ENCODE results near the gene LRIT3.

The LRIT3 gene, protein sequence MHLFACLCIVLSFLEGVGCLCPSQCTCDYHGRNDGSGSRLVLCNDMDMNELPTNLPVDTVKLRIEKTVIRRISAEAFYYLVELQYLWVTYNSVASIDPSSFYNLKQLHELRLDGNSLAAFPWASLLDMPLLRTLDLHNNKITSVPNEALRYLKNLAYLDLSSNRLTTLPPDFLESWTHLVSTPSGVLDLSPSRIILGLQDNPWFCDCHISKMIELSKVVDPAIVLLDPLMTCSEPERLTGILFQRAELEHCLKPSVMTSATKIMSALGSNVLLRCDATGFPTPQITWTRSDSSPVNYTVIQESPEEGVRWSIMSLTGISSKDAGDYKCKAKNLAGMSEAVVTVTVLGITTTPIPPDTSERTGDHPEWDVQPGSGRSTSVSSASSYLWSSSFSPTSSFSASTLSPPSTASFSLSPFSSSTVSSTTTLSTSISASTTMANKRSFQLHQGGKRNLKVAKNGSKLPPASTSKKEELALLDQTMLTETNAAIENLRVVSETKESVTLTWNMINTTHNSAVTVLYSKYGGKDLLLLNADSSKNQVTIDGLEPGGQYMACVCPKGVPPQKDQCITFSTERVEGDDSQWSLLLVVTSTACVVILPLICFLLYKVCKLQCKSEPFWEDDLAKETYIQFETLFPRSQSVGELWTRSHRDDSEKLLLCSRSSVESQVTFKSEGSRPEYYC

DNA sequence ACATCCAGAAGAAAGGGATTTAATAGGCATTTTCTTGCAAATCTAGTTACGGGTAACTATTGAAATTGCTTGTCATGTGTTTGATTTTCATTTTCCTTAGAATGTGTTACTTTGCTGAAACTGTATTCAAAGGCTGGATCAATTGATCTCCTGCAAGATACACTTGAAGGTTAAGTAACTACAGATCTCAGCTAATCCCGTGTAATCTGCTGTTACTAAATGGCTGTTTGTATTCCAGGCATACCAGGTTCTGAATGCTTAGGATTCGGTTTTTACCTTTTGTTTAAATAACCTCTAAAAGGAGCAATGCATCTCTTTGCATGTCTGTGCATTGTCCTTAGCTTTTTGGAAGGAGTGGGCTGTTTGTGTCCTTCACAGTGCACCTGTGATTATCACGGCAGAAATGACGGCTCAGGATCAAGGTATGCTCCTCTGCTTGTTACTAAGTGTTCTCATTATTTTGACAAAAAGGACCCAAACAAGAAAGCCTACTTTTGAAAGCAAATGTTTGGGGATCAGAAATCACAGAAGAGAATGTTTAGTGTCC, at the start of gene LRIT3:
Gene LRIT3, plus strand, starts transcription at position 212 of the 547 bp plus-strand sequence. Its CDS starts 95 bp downstream, at position 307.
- DNase-seq (ENCODE audit: low read depth), result no peak

DNA sequence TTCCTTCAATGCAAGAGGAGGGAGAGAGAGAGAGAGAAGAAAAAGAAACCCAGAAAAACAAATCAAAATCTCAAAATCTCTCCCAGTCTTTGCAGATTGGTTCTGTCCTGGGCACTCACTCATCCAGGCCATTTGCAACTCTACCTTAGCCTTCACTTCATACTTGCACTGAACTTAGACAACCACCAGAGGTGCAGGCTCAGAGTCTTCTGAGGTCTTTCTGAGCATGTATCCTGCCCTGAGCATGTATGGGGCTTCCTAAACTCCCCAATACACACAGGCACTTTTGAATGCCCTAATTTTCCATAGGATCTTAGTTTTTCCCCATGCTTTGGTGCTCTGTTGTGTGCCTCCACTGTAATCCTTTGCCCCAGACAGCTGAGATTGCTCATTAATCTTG, 49.0 kb upstream of the LRIT3 start:
- DNase-seq (ENCODE audit: low read depth), result no peak

DNA sequence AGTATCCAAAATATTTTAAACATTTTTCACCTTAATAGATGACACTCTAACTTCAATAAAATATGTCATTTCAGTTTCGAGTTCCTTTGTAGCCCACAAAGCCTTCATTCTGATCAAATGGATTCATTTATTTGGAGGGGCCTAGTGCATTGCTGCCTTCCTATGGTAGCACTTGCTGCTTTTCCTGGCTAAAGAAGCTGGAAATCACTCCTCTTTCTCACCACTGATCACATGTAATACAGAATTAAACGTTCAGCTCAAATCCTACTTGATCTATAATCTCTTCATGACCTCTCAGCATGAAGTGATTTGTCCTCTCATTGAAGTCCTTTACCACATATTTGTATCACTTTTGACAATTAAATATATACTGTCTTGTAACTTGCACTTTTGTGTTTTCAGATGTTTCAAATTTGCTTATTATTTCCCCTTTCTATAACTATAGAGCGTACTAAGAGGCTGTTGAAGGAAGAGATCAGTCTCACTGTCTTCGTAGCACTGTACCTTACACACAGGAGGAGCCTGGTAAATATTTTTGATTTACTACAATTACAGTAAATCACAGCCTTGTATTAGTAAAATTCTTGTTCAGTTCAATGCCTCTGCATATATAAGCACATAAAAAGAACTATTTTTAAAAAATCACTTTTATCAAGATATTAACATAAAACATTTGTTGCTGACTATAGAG, 46.7 kb upstream of the LRIT3 start:
- no peak for DNase-seq (ENCODE audit: low read depth)

DNA sequence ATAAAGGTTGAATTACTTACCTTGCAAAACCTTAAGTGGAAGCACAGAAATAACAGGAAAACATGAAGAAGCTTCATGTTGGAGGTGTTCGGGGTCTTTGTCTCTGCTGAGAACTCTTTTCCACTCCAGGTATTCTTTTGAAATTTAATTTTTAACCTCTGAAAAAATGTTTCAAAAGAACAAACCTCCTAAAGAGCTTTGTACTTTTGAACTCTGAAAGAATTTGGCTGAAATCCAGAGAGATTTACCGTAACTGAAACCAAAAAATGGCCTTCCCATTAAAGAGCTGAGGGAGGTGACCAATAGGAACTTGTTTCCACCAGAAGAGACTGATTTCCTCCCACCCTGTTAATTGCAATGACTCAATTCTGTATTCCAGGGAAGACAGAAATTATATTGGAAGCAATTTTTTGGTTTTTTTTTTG, 46.0 kb upstream of the LRIT3 start, which contains the start of gene CFI:
Gene CFI, minus strand, starts transcription at position 105 of the 425 bp plus-strand sequence. Its CDS starts 28 bp downstream, at position 77.
- DNase-seq (ENCODE audit: low read depth), result no peak

DNA sequence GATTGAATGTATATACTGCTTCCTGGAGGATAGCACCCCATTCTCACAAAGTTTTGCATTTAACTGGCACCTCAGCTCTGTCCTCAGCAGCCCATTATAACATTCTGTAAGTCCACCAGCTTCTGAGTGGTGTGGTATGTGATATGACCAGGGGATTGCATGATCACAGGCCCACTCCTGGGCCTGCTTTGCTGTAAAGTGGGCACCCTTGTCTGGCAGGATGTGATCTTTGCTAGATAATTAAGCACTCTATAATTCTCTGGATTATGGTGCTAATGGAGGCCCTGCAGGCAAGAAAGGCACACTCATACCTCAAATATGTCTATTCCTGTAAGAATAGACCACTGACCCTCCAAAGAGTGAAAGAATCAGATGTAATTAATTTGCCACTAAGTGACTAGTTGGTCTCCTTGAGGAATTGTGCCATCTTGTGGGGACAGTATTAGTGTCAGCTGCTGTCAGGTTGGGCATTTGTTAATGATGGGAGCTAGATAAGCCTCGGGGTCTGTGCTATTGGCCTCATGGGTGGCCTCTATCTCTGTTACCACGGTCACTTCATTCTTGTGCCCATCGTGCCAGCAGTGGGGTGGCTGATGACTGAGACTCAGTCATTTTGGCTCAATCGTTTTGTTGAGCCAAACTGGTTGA, 43.9 kb upstream of the LRIT3 start:
- no peak for DNase-seq (ENCODE audit: low read depth)

DNA sequence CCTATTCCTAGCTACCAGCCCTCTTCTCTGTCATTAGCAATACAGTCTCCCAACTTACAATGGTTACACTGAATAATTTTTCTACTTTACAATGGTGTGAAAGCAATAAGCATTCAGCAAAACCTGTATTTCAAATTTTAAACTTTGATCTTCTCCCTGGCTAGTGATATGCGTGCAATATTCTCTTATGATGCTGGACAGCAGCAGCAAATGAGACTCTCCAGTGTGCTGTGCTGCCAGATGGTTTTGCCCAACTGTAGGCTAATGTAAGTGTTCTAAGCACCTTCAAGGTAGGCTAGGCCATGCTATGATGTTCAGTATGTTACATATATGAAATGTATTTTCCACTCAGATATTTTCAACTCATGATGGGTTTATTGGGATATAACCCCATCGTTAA, 38.3 kb upstream of the LRIT3 start:
- DNase-seq (ENCODE audit: low read depth), result no peak

DNA sequence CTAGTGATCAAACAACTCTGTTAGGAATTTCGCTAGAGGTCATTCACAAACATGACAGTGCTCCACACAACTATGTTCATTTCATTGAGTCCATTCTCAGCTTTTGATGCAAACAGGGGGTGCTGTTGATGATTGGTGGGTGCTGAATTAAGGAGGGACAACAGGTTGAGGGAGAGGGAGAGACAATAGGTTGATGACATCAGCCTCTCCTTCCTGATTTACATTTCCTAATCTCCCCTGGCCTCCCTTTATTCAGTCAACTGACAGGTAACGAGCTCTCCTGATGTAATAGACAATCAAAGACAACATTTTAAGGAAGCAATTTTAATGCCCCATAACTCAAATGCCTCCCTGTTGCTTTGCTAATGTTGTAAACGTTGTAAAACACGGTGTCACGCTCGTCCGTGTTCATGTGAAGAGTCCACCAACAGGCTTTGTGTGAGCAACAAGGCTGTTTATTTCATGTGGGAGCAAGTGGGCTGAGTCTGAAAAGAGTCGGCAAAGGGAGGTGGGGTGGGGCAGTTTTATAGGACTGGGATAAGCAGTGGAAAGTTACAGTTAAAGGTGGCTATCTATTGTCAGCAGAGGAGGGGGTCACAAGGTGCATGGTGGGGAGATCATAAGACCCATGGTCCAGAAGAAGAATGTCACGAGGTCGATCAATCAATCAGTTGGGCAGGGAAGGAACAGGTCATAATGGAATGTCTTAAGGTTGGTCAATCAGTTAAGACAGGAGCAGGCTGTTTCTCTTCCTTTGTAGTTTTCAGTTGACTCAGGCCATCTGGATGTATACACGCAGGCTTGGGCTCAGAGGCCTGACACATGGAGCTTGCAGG, 37.1 kb upstream of the LRIT3 start:
- DNase-seq (ENCODE audit: low read depth), result no peak

DNA sequence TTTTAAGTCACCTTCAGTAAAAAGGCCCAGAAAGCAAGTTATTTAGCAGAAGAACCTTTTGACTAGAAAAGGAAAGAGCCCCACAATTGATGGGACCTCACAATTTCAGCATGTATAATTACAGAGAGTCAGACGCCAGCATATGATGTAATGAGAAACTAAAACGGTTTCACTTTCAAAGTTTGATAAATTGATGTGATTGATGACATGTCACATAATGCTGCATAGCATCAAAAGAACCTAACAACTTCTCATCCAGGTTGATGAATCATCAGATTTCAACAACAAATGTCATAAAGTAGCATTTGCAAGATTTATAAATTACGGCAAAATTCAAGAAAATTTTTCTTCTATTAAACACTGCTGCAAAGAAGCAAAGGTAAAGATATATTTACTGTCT, 36.2 kb upstream of the LRIT3 start:
- no peak for DNase-seq (ENCODE audit: low read depth)

DNA sequence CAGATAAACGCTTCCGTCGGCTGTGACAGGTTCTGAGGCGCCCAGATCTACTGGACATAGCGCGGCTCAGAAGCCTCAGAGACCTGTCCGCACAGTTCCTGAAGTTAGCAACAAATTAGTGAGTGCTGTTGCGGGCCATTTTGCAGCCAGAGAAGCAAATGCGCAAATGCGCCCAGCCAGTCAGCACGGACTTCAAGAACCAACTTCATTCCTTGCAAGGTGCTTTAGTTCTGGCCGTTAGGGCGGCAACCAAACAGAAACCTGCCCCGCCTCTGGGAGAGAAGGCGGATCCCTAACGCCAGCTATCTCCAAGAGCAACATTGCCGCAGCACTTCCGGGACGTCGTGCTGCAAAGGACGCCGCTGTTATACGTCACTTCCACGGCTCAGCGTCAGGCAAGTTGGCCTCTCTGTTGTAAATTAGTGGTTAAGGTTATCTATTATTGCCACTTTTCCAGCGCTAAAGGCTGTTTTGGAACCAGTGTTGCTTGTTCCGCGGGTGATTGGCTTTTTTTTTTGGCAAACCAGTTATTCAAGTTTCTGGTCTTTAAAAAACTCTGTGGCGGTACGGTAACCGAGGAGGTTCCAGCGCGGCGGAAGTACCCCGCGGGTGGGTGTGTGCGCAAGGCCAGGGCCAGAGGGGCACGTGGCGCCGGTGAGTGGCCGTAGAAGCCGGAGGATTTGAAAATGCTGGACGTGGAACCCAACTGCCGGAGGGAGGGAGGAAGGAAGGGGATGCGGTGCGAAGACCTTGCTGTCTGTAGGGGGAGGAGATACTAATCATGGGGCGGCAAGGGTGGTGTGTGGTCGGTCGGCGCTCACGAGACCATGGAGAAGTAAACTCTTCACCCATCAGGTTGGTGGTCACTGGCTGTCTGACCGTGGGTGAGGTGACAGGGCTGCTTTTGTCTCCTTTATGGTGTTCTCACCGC, 32.5 kb upstream of the LRIT3 start, which contains the start of gene GAR1:
Gene GAR1, plus strand, starts transcription at position 612 of the 931 bp plus-strand sequence. CDS start 403 bp downstream, outside the sequence.
- DNase-seq (ENCODE audit: low read depth), result peak; percentile 75

DNA sequence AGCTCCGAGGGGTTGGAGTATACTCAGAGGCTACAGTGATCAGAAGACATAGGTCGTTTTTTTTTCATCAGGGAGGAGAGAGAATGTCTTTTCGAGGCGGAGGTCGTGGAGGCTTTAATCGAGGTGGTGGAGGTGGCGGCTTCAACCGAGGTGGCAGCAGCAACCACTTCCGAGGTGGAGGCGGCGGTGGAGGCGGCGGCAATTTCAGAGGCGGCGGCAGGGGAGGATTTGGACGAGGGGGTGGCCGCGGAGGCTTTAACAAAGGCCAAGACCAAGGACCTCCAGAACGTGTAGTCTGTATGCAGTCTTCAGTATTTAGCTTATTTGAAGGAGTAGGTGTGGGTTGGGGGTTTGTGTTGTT, 31.8 kb upstream of the LRIT3 start:
- no peak for DNase-seq (ENCODE audit: low read depth)

DNA sequence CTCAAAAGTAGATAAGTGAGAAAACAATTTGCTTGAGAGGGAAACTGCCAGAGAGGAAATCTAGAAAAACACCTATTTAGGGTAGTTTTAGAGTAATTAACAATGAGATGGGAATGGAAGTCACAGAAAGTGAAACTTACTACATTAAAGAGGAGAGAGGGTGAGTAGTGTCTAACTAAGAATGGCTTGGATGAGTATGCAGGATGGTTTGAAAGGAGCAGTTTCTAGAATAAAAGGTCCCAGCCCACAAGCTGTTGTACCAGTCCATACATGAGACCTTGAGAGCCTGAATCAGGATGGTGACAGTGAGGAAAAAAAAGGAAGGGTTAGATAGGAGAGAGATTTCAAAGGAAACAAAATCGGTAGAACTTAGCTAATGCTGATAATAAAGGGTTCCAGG, 31.0 kb upstream of the LRIT3 start:
- DNase-seq (ENCODE audit: low read depth), result no peak

DNA sequence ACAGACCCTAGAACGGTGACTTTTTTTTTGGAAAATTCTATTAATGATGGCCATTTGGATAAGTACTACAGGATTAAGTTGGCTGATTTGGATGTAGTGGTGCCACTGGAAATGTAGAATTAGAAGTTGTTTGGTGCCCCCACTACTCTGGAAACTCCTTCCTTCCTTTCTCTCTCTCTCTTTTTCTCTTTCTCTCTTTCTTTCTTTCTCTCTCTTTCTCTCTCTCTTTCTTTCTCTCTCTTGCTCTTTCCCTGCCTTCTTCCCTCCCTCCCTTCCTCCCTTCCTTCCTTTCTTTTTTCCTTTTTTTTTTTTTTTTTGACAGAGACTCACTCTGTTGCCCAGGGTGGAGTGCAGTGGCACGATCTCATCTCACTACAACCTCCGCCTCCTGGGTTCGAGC, 29.6 kb upstream of the LRIT3 start:
- no peak for DNase-seq (ENCODE audit: low read depth)

DNA sequence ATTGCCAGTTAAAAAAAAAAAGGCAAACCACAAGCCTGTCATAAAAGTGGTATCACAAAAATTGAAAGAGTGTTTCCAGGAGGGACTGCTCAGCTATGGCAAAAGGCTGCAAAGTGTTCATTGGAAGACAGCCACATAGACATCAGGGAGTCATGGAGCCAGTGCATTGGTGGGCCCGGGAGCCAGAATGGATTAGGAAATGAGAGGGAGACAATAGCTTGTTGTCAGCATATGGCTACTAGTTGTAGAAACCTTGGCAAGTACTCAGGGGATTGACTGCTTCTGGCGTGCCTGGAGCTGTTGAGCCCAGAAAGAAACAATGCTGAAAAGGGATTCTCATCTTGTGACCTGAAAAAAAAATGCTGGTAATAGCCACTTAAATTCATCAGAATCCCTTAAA, 27.3 kb upstream of the LRIT3 start:
- no peak for DNase-seq (ENCODE audit: low read depth)

DNA sequence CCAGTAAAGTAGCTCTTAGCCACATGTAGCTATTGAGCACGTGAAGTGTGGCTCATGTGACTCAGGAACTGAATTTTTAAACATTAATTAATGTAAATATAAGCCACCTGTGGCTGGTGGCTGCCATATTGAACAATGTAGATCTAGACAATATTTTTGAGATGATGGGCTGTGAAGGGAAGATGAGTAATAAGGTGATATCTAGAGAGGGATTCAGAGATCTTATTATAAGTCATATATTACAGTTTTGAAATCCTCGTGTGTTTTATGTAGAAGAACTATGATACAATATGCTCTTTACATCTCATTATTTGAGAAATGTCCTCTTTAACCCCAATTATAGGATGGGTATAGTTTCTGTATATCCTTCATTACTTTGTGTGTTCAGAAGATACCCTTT, 26.7 kb upstream of the LRIT3 start:
- DNase-seq (ENCODE audit: low read depth), result no peak

DNA sequence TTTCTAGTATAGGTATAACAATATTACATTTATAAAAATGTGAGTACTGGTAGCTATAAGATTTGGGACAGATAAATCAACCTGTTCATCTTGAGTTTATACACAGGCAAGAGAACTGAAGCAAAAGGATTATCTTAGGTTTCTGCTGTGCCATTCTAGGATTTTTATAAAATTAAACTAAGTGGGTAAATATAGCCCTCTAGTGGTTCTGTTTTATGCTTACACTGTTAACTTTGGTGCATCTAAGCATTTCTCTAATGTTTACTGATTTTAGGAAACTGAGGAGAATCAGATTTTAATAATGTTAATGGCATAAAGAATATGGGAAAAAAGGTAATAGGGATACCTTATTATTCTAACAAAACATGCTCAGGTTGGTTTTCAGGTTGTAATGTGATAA, 21.2 kb upstream of the LRIT3 start:
- DNase-seq (ENCODE audit: low read depth), result no peak

DNA sequence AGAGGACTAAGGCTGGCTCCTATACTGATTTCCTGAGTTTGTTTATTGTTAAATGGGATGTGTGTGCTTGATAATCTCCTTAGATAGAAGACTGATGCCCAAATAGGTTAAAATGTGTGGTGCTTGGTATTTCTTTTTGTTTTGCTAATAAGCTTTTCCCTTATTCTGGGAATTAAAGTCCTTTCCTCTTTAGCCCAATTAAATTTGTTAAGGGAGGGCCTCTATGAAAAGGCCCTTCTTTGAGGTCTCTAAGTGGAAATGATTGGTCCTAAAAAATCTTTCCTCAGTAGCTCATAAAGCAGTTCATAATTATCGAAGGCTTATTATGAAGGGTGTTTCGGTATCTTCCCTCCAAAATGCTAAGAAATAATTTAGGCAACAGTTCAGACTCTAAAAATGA, 20.2 kb upstream of the LRIT3 start, which contains the start of gene RRH:
Gene RRH, plus strand, starts transcription at position 301 of the 400 bp plus-strand sequence. Its CDS starts 56 bp downstream, at position 357.
- no peak for DNase-seq (ENCODE audit: low read depth)

DNA sequence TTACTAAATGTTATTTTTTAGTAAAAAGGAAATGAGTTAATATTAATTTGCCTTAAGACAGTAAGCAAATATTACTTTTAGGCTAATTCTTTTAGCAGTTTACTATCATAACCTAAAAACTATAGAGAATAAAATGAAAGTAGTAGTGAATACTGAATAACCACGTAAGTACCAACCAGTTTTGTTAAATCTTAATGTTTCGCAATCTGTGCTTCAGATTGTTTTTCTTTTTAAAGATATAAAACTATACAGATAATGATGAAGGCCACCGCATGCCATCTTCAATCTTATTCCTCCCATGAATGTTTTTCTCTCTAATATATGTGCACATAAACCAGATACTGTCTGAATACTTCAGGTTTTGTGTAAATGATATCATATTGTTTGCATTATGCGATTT, 14.2 kb upstream of the LRIT3 start:
- DNase-seq (ENCODE audit: low read depth), result no peak

DNA sequence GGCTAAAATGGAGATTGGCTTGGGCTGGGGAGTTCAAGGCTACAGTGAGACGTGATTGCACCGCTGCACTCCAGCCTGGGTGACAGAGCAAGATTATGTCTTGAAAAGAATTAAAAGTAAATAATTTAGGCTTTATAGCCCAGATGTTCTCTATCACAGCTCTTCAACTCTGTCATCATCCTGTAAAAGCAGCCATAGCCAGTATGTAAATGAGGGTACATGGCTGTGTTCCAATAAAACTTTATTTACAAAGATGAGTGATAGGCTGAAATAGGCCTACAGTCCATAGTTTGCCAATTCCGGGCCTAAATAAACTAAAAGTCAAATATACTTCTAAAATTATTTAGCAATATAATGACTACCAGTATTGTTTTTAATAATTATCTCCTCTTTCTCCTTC, 10.9 kb upstream of the LRIT3 start:
- DNase-seq (ENCODE audit: low read depth), result no peak

DNA sequence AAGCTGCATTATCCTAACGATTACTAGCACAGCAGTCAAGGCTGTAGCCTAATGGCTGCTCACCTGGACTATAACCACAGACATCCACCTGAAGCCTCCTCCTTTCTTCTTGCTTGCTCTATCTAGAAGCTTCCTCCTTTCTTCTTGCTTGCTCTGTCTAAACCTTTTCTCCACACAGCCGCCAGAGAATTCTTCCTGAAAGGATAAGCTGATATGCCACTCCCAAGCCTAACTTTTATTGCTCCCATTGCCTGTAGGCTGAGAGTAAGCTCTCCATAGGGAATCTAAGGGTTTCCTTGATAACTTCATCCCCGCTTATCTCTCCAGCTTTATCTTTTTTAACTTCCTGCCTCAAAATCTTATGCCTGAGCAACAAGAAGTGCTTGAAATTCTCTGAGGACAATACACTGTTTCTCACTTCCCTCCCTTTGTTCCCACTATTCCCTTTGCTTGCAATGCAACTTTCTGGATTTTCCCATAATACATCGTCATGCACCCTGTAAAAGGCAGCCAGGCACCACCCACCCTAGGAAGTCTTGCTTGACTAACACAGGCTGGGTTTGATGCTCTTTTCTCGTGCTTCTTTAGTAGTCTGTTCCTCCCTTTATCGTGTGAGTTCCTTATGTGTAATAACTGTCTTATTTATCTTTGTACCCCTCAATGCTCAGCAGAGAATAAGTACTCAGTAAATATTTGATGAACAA, 1.4 kb upstream of the LRIT3 start:
- no peak for DNase-seq (ENCODE audit: low read depth)
